Effector memory CD8-positive, alpha-beta T cell (primary cell): ENCODE data around the gene TMEM200C.

Experiments
- ATAC-seq: fragments of 150-1000 bp; cut with Tn5 transposase; replicated peaks from 2 replicates; pipeline ENCODE4 v1.10.0; 2021; ENCODE audit warnings: mild to moderate bottlenecking, moderate library complexity
- DNase-seq, 3 experiments: peaks; one replicate each; pipeline ENCODE4 v3.0.0; 2021
- H3K27ac Mint-ChIP-seq, 2 donors: one replicate each; pipeline ENCODE4 v1.8.0; 2022; ENCODE audit warnings: mild to moderate bottlenecking in 2 of 2, mixed read lengths in 2 of 2, moderate library complexity in 2 of 2
- H3K27me3 Mint-ChIP-seq, 2 donors: one replicate each; pipeline ENCODE4 v1.8.0; 2022; ENCODE audit warnings: mixed read lengths in 2 of 2
- H3K36me3 Mint-ChIP-seq: one replicate; pipeline ENCODE4 v1.8.0; 2022; ENCODE audit warnings: mild to moderate bottlenecking, moderate library complexity, mixed read lengths; ENCODE audit not compliant: insufficient read depth
- H3K4me1 Mint-ChIP-seq, 2 donors: one replicate each; pipeline ENCODE4 v1.8.0; 2022; ENCODE audit warnings: low read depth in 2 of 2, mixed read lengths in 2 of 2
- H3K4me3 Mint-ChIP-seq, 2 donors: one replicate each; pipeline ENCODE4 v1.8.0; 2022; ENCODE audit warnings: mild to moderate bottlenecking in 2 of 2, mixed read lengths in 2 of 2, moderate library complexity in 2 of 2
- H3K9me3 Mint-ChIP-seq, 2 donors: one replicate each; pipeline ENCODE4 v1.8.0; 2022; ENCODE audit warnings: mixed read lengths in 2 of 2

TMEM200C gene

DNA sequence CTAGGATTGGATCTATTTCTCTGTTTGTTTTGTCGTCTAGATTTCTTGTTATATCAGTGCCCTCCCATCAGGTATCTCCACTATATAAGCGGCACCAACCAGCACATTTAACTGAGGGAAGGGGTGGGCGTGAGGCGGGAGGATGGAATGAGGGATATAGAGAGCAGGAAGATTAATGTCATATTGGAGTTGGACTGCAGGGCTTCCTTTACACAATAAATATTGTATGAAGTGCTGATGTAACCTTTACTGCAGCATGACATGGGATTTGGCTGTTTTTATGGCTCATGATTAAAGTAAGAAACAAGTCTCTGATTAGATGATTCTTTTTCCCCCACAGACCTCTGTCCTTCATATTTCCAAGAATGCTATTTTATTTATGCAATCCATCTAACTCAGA is 54.8 kb downstream of the TMEM200C start:
- H3K27ac Mint-ChIP-seq, result no peak overlapping the region
- no peaks in the 10 kb centered on the region for H3K27me3 Mint-ChIP-seq
- peaks cover 0 to 3% of the 10 kb centered on the region in 2 donors for H3K9me3 Mint-ChIP-seq
- no peak for DNase-seq
- no peak for ATAC-seq
- no peak overlapping the region for H3K4me3 Mint-ChIP-seq
- H3K36me3 Mint-ChIP-seq, result no peaks in the 10 kb centered on the region
- no peaks in the 10 kb centered on the region for H3K4me1 Mint-ChIP-seq

DNA sequence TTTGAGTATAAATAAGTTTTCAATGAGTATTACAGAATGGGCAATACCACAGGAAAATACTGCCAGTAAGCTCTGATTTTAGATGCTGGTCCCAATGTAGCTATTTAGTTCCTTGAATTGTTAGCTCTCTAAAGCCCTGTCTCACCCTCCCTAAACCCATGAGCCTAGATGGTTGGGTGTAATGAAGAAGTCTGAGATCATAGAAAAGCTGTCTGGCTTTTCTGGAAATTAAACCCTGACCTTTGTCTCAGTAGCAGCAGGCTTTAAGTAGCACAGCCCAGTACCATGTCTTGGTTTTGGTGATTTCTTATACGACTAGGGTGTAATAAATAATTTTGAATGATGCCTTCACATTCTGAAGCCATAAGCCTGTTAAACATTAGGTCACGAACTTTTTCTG is 55.3 kb downstream of the TMEM200C start:
- Mint-ChIP-seq H3K4me1 (no peaks in the 10 kb centered on the region), H3K9me3 (peaks cover 0 to 2% of the 10 kb centered on the region in 2 donors), H3K36me3 (no peaks in the 10 kb centered on the region), H3K4me3 (no peak overlapping the region), H3K27me3 (no peaks in the 10 kb centered on the region), H3K27ac (no peak overlapping the region)
- ATAC-seq, result no peak
- DNase-seq, result no peak

GRCh38 chr18:5839102-5839501 is 56.2 kb downstream of the TMEM200C start:
- DNase-seq (no peak), ATAC-seq (no peak)
- Mint-ChIP-seq H3K9me3 (peaks cover 0 to 1% of the 10 kb centered on the region in 2 donors), H3K27ac (no peak overlapping the region), H3K27me3 (no peaks in the 10 kb centered on the region), H3K4me1 (no peaks in the 10 kb centered on the region), H3K4me3 (no peak overlapping the region), H3K36me3 (no peaks in the 10 kb centered on the region)
